ENCODE results near the gene DMP1.
"Not testable (repeated sequence)": the region's sequence is repeated elsewhere in the genome, so short reads cannot be mapped to it uniquely, and the experiment has no call there.

DMP1 gene

DNA sequence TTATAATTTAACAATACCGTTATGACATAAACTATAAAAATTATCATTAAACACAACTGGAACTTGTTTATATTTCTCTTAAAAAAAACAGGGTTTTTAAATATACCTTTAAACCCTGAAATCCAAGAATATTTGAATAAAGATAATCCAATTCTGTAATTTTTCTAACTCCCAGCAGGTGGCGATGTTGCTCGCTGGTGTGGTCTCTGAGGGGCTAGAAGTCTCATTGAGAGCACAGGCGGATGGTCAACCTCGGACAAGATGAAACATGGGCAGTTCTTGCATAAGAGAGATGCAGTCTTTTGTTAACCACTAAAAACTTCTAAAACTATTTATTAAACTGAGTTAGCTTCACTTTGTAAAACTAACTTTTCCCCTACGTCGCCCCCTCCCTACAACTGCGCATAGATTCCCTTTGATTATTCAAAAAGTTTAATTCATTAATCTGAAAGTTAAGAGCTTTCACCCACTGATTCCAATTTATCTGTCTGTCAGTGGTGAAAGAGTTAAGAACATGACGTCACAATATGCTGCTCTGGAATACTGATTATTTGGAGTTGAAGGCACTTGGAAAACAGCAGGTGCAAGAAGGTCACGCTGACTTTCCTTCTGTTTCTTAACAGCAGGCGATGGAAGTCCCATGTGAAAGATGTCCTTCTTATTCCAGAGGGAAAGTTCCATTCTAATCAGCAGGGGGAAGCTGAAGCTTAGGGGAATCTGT is 29.5 kb downstream of the DMP1 start:
- no peak for DNase-seq (ENCODE audit: extremely low spot score, insufficient read length, low read depth)
- no peak for FAIRE-seq

DNA sequence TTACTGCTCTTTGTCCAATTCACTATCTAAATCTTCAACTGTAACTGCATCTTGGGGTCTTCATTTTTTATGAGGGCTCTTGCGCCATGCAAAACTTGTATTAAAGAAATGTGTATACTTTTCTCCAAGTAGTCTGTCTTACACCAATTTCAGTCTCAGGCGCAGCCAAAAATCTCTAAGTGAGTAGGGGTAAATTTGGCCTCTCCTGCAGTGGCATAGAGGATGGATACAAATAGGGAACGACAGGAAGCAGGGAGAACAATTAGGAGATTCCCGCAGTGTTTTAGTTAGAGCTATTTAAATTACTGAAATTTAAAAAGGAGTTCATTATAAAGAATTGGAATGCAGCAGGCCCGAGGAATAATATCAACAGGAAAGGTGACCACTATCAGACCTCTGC is 30.2 kb downstream of the DMP1 start:
- DNase-seq (ENCODE audit: extremely low spot score, insufficient read length, low read depth): no peak
- no peak for FAIRE-seq

DNA sequence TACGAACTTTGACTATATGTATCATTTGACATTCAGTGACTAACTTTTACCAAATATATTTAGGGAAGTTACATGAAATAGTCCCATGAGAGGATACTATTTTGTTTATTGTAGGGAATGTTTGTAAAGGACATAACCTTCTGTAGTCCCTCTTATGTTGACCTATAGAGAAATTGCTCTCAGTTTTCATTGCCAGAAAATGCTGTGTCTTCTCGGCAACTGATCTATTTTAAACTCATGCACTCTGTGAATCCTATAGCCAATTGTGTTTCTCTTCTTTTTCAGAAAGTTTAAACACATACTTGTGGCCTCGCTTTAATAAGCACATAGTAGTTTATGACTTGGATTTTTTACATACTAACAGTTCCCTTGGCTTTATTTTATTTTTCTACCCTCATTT is 38.2 kb downstream of the DMP1 start:
- no peak for DNase-seq (ENCODE audit: extremely low spot score, insufficient read length, low read depth)
- no peak for FAIRE-seq

DNA sequence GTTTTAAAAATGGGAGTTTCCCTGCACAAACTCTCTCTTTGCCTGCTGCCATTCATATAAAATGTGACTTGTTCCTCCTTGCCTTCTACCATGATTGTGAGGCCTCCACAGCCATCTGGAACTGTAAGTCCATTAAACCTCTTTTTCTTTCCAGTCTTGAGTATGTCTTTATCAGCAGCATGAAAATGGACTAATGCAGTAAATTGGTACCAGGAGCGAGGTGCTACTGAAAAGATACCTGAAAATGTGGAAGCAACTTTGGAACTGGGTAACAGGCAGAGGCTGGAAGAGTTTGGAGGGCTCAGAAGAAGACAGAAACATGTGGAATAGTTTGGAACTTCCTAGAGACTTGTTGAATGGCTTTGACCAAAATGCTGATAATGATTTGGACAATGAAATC is 40.9 kb downstream of the DMP1 start:
- not testable (repeated sequence) for DNase-seq (ENCODE audit: extremely low spot score, insufficient read length, low read depth); FAIRE-seq

DNA sequence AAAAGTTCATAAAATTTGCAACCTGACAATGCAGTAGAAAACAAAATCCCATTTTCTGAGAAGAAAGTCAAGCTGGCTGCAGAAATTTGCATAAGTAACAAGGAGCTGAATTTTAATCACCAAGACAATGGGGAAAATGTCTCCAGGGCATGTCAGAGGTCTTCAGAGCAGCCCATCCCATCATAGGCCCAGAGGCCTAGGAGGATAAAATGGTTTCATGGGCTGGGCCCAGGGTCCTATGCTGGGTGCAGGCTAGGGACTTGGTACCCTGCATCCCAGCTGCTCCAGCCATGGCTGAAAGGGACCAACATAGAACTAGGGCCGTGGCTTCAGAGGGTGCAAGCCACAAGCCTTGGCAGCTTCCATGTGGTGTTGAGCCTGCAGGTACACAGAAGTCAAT is 42.0 kb downstream of the DMP1 start:
- FAIRE-seq: not testable (repeated sequence)

DNA sequence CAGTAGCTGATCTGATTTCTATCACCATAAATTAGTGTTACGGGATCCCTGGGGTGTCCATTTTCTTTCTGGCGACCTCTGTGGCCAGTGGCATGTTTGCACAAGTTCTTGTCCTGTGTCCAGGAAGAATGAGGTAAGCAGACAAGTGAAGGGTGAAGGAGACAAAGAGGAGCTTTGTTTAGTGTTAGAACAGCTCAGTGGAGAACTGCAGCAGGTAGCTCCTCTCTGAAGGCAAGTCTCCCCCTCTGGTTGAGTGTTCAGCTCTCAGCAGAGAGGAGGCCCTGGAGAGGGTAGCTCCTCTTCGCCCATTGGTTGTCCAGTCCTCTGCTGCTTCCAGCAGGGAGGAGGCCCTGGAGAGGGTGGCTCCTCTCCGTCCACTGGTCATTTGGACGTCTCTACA is 47.2 kb downstream of the DMP1 start:
- no peak for FAIRE-seq
- no peak for DNase-seq (ENCODE audit: extremely low spot score, insufficient read length, low read depth)

More for the DNA sequence above, 42.0 kb downstream of the DMP1 start:
- DNase-seq (ENCODE audit: extremely low spot score, insufficient read length, low read depth): not testable (repeated sequence)

DNA sequence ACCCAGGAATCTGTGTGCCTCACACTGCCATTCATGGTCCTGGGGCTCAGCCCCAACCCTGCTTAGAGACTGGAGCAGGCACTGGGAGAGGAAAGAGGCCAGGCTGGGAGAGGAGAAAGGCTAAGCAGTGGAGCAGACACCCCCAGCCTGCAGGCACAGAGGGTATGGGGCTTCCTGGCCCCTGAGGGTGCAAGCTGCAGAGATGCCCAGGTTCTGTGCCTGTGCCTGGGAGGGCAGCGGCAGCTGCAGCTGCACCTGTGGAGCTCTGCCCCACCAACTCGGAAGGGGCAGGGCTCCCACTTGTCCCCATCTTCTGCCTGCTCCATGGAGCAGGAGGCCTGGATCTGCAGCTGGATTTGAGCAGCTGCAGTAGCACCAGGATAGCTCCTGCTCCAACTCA is 47.9 kb downstream of the DMP1 start:
- DNase-seq (ENCODE audit: extremely low spot score, insufficient read length, low read depth) (no peak), FAIRE-seq (no peak)

DNA sequence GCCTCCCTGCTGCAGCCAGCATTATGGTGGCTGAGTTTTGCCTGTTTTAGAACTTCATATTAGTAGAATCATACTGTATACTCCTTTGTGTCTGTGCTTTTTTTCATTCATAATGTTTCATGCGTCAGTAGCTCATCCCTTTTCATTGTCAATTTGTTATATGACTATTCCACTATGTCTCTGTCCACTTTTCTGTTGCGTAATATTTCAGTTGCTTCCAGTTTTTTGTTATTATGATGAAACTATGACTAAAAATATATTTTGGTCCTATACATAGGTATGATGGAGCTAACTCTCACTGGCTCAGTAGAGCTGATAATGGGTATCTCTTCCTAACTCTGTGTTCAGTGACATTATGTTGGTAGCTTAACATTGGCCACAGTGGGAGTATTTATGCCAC is 48.3 kb downstream of the DMP1 start:
- FAIRE-seq (no peak), DNase-seq (ENCODE audit: extremely low spot score, insufficient read length, low read depth) (no peak)

DNA sequence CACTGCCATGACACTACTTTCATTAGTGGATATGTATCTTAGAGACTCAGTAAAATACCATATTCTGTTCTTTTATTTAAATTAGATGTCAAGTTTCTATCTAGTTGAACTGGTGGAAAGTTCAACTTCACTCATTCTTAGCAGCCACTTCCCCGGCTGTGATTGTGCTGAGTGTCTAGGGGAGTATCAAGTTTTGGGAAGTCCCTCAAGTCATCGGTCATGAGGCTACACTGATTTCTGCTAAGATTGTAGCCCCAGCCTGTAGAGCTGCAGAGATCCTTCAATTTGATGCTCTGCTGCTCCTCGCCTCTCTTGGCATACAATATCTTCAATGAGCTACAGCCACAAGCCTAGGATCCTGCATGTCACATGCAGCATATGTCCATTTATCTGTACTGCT is 53.9 kb downstream of the DMP1 start:
- no peak for DNase-seq (ENCODE audit: extremely low spot score, insufficient read length, low read depth)
- FAIRE-seq: no peak

DNA sequence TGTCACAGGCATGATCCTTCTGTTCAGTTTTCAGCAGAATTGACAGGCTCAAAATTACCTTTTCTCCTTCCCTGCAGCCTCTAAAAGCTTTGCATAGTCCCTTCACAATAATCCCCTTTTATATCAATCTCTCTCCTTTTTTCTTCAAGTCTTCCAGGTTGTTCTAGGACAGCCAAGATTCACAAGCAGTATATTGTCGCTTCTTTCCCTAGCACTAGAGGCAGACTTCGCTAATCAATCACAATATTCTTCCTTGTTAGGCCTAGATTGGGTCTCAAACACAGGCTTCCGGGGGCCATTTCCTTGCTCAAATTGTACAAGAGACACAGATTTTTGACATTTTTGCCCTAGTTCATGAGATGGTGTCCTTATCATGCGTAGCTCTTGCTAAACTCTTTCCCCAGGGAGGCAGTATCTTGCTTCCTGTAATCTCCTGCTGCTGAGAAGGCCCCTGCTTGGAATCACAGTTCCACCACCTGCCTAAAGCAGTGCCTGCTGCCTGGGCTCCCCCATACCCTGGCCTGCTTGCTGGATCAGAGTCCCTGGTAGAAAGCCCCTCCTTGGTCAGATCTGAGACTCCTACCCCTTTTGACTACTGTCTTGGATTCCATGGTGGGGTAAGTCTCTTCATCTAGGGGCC is 57.3 kb downstream of the DMP1 start:
- DNase-seq (ENCODE audit: extremely low spot score, insufficient read length, low read depth) (no peak), FAIRE-seq (no peak)

All from GM18507 (cell line).